GM23338 (cell line): ENCODE results near the gene CCDC57. TPM values are rescaled to one million over a fixed set of nuclear protein-coding genes. Genes with fewer than 3 reads are reported as not detected.

Source experiments
- ATAC-seq: fragments of 200-7000 bp; cut with Tn5 transposase; 3 replicates; pipeline ENCODE4 v1.9.1; 2020
- DNase-seq: peaks from one replicate; pipeline ENCODE4 v3.0.0-alpha.2; 2015; ENCODE audit warnings: low spot score
- H2AFZ ChIP-seq: fragments of 200-600 bp; sonication (generic); 2 replicates; pipeline ENCODE4 v1.8.0; 2016; ENCODE audit warnings: antibody characterized with exemption, mild to moderate bottlenecking, moderate library complexity
- H3F3A ChIP-seq: fragments of 200-600 bp; sonication (generic); replicated peaks from 2 replicates; pipeline ENCODE4 v1.8.0; 2017; ENCODE audit warnings: antibody characterized with exemption, mixed run types, low read depth
- H3K27ac ChIP-seq: fragments of 200-600 bp; sonication (generic); 2 replicates; pipeline ENCODE4 v1.6.1; 2016; ENCODE audit warnings: low read depth
- H3K27me3 ChIP-seq: fragments of 200-600 bp; sonication (generic); 2 replicates; pipeline ENCODE4 v1.8.0; 2016; ENCODE audit warnings: mild to moderate bottlenecking, mixed run types, moderate library complexity; ENCODE audit not compliant: insufficient read depth
- H3K36me3 ChIP-seq: fragments of 200-600 bp; sonication (generic); 2 replicates; pipeline ENCODE4 v1.8.0; 2016; ENCODE audit warnings: mild to moderate bottlenecking; ENCODE audit not compliant: insufficient read depth
- H3K4me1 ChIP-seq: fragments of 200-600 bp; sonication (generic); 2 replicates; pipeline ENCODE4 v1.8.0; 2016; ENCODE audit warnings: mild to moderate bottlenecking, moderate library complexity; ENCODE audit not compliant: insufficient read depth
- H3K4me2 ChIP-seq: fragments of 200-600 bp; sonication (generic); 2 replicates; pipeline ENCODE4 v1.7.1; 2017; ENCODE audit warnings: mixed run types
- H3K4me3 ChIP-seq: fragments of 200-600 bp; sonication (generic); 2 replicates; pipeline ENCODE4 v1.6.1; 2016; ENCODE audit warnings: mixed run types
- H3K79me2 ChIP-seq: fragments of 200-600 bp; sonication (generic); replicated peaks from 2 replicates; pipeline ENCODE4 v1.8.0; 2017; ENCODE audit warnings: mild to moderate bottlenecking; ENCODE audit not compliant: insufficient read depth
- H3K9me2 ChIP-seq: fragments of 200-600 bp; sonication (generic); 2 replicates; pipeline ENCODE4 v1.8.0; 2017; ENCODE audit not compliant: insufficient read depth
- H4K20me1 ChIP-seq: fragments of 200-600 bp; sonication (generic); replicated peaks from 2 replicates; pipeline ENCODE4 v1.8.0; 2017; ENCODE audit warnings: mild to moderate bottlenecking; ENCODE audit not compliant: insufficient read depth
- H3K27ac Mint-ChIP-seq: 2 replicates; pipeline ENCODE4 v1.8.0; 2020; ENCODE audit warnings: inconsistent platforms, mild to moderate bottlenecking, moderate library complexity, mixed read lengths
- H3K27me3 Mint-ChIP-seq: 3 replicates; pipeline ENCODE4 v1.8.0; 2022; ENCODE audit warnings: low read depth, mild to moderate bottlenecking, moderate library complexity, mixed read lengths, inconsistent platforms; ENCODE audit not compliant: insufficient read depth, poor library complexity
- H3K36me3 Mint-ChIP-seq: 3 replicates; pipeline ENCODE4 v1.8.0; 2021; ENCODE audit warnings: low read depth, mild to moderate bottlenecking, inconsistent platforms, moderate library complexity, mixed read lengths
- H3K4me1 Mint-ChIP-seq: 3 replicates; pipeline ENCODE4 v1.8.0; 2020; ENCODE audit warnings: mild to moderate bottlenecking, inconsistent platforms, mixed read lengths
- H3K4me3 Mint-ChIP-seq: 3 replicates; pipeline ENCODE4 v1.8.0; 2021; ENCODE audit warnings: moderate library complexity, mild to moderate bottlenecking, inconsistent platforms, mixed read lengths
- H3K9me3 Mint-ChIP-seq: 3 replicates; pipeline ENCODE4 v1.8.0; 2020; ENCODE audit warnings: moderate library complexity, mild to moderate bottlenecking, inconsistent platforms, mixed read lengths
- CTCF ChIP-seq, 2 experiments: fragments of 200-600 bp in 1 of 2; sonication (generic) in 1 of 2; conservative IDR thresholded peaks; 2 replicates each; pipeline versions ENCODE4 v1.5.1 to v1.6.1; 2016 to 2017; ENCODE audit warnings: antibody characterized with exemption in 2 of 2, low read depth in 2 of 2, mild to moderate bottlenecking in 2 of 2, moderate library complexity in 1 of 2
- EZH2 ChIP-seq: fragments of 200-600 bp; sonication (generic); IDR thresholded peaks from one replicate; pipeline ENCODE4 v1.8.0; 2017; ENCODE audit warnings: antibody characterized with exemption, mild to moderate bottlenecking, low read depth; ENCODE audit not compliant: unreplicated experiment
- EZH2phosphoT487 ChIP-seq: fragments of 200-600 bp; sonication (generic); IDR thresholded peaks from one replicate; pipeline ENCODE4 v1.8.1; 2018; ENCODE audit warnings: antibody characterized with exemption; ENCODE audit not compliant: unreplicated experiment
- JUNB ChIP-seq: IDR thresholded peaks from one replicate; pipeline ENCODE4 v1.6.1; 2016; ENCODE audit warnings: antibody characterized with exemption; ENCODE audit not compliant: unreplicated experiment
- POLR2AphosphoS5 ChIP-seq: IDR thresholded peaks from 2 replicates; pipeline ENCODE4 v1.6.1; 2016; ENCODE audit warnings: antibody characterized with exemption, low read depth
- STAT1 ChIP-seq: IDR thresholded peaks from one replicate; pipeline ENCODE4 v1.6.1; 2016; ENCODE audit warnings: antibody characterized with exemption; ENCODE audit not compliant: unreplicated experiment
- ZNF114 ChIP-seq: fragments of 250-450 bp; sonication (Bioruptor Pico); IDR thresholded peaks from 2 replicates; pipeline ENCODE4 v1.5.0; 2020; ENCODE audit warnings: mild to moderate bottlenecking, moderate library complexity
- ZNF331 ChIP-seq: fragments of 250-450 bp; sonication (Bioruptor Pico); IDR thresholded peaks from 2 replicates; pipeline ENCODE4 v1.5.0; 2020; ENCODE audit warnings: low read depth, mild to moderate bottlenecking, moderate library complexity
- polyA plus RNA-seq: library from polyadenylated mRNA; unstranded; fragments of >200 nt; fragmentation: Nextera tagmentation; extraction: Ambion mirVana; gene quantifications from 2 replicates; pipeline ENCODE4 v1.2.1, GENCODE V29; 2016
- total RNA-seq: library from RNA; depleted of rRNA; stranded (reverse); fragments of >200 nt; shearing (Covaris generic); gene quantifications from 2 replicates; pipeline ENCODE4 v1.2.3, GENCODE V29; 2014
- TF ChIP-seq, protein P1 (sequence below): IDR thresholded peaks from 2 replicates; pipeline ENCODE4 v1.6.1; 2016; ENCODE audit warnings: antibody characterized with exemption
- TF ChIP-seq, protein P2 (sequence below): IDR thresholded peaks from one replicate; pipeline ENCODE4 v1.6.1; 2018; ENCODE audit warnings: antibody characterized with exemption; ENCODE audit not compliant: unreplicated experiment

Gene CCDC57
- total and polyA plus RNA-seq, 2 experiments from 2014 or later: 7.0 to 16.3 TPM

GRCh38 chr17:82062984-82063368, 149.7 kb downstream of the CCDC57 start:
- no peak for ATAC-seq
- H3K27ac Mint-ChIP-seq: no peak overlapping the region
- Histone ChIP-seq H3K79me2 (no peaks in the 10 kb centered on the region), H3K27ac (no peak overlapping the region), H3K9me2 (no peaks in the 10 kb centered on the region), H3F3A (peaks cover 7% of the 10 kb centered on the region; the same call in 1 of the 2 replicates), H3K27me3 (no peaks in the 10 kb centered on the region), H3K4me1 (no peaks in the 10 kb centered on the region), H4K20me1 (no peaks in the 10 kb centered on the region), H2AFZ (no peak overlapping the region), H3K4me2 (no peak overlapping the region), H3K4me3 (no peak overlapping the region), H3K36me3 (no peaks in the 10 kb centered on the region)
- peaks cover 4% of the 10 kb centered on the region for H3K36me3 Mint-ChIP-seq
- peaks cover 7% of the 10 kb centered on the region for H3K27me3 Mint-ChIP-seq
- H3K4me3 Mint-ChIP-seq: no peak overlapping the region
- TF ChIP-seq, protein P1, sequence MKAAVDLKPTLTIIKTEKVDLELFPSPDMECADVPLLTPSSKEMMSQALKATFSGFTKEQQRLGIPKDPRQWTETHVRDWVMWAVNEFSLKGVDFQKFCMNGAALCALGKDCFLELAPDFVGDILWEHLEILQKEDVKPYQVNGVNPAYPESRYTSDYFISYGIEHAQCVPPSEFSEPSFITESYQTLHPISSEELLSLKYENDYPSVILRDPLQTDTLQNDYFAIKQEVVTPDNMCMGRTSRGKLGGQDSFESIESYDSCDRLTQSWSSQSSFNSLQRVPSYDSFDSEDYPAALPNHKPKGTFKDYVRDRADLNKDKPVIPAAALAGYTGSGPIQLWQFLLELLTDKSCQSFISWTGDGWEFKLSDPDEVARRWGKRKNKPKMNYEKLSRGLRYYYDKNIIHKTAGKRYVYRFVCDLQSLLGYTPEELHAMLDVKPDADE: no peak
- no peak for TF ChIP-seq EZH2phosphoT487
- TF ChIP-seq JUNB: no peak
- TF ChIP-seq EZH2: no peak
- no peak for TF ChIP-seq CTCF (conservative IDR thresholded peaks at IDR 0.05; ENCODE audit: low read depth in 2 of 2)
- TF ChIP-seq STAT1: no peak
- no peak for TF ChIP-seq ZNF331 (CRISPR knock-in tag)
- TF ChIP-seq ZNF114 (CRISPR knock-in tag): no peak
- TF ChIP-seq POLR2AphosphoS5: no peak
- peaks cover 4% of the 10 kb centered on the region; the same call in 2 of the 3 replicates for H3K4me1 Mint-ChIP-seq
- DNase-seq: no peak
- H3K9me3 Mint-ChIP-seq: no peaks in the 10 kb centered on the region

DNA sequence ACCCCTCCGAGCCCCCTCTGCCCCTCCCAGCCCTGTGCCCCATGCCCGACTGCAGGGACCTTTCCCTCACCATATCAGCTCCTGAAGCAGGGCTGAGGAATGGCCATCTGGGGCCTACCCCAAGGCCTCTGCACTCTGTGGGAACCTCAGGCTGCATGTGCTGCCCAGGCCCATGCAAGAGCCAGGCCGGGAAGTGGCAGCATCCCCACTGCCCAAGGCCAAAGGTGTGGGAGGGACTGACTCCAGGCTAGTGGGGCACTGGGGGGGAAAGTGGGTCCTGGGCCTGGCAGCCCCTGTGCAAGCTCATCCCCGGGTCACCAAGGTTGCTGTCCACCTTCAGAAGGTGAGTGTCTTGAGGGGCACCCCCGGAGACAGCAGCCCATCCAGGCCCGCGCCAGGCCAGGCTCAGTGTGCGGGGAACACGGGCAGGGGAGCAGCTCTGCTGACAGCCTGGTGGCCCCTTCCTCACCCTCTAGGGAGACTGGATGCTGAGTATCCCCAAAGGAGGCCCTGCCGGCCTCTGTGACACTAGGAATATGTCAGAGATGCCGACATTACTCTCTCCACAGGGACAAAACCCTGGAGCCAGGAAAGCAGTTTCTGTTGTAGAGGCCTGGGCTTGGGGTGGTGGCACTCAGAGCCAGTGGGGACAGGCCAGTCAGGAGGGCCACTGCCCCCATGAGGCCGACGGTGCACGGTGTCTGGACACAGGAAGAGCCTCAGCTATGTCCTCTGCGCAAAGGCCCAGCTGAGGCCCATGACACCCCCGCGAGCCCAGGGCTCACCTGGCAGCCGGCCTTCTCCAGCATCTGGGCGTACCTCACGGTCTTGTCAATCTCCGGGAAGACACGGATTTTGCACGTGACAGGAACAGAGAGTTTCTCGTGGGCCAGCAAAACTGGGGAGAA, 150.3 kb downstream of the CCDC57 start:
- ATAC-seq (no peak), DNase-seq (peak; percentile 20)
- H3K9me2 ChIP-seq: no peaks in the 10 kb centered on the region
- no peak overlapping the region for H3K27ac Mint-ChIP-seq
- H3K4me3 ChIP-seq: no peak overlapping the region
- H3K27me3 ChIP-seq: no peaks in the 10 kb centered on the region
- H3K4me3 Mint-ChIP-seq: no peak overlapping the region
- H3K27me3 Mint-ChIP-seq: peaks cover 10% of the 10 kb centered on the region
- no peaks in the 10 kb centered on the region for H4K20me1 ChIP-seq
- no peaks in the 10 kb centered on the region for H3K4me1 ChIP-seq
- H3K36me3 ChIP-seq: no peaks in the 10 kb centered on the region
- peaks cover 7% of the 10 kb centered on the region; the same call in 1 of the 2 replicates for H3F3A ChIP-seq
- no peak overlapping the region for H3K27ac ChIP-seq
- no peak overlapping the region for H3K4me2 ChIP-seq
- TF ChIP-seq JUNB (no peak), CTCF (conservative IDR thresholded peaks at IDR 0.05; ENCODE audit: low read depth in 2 of 2) (peak in 1 of 2 experiments; percentile 16; a peak in 1 of 4 replicates)
- TF ChIP-seq, protein P2, sequence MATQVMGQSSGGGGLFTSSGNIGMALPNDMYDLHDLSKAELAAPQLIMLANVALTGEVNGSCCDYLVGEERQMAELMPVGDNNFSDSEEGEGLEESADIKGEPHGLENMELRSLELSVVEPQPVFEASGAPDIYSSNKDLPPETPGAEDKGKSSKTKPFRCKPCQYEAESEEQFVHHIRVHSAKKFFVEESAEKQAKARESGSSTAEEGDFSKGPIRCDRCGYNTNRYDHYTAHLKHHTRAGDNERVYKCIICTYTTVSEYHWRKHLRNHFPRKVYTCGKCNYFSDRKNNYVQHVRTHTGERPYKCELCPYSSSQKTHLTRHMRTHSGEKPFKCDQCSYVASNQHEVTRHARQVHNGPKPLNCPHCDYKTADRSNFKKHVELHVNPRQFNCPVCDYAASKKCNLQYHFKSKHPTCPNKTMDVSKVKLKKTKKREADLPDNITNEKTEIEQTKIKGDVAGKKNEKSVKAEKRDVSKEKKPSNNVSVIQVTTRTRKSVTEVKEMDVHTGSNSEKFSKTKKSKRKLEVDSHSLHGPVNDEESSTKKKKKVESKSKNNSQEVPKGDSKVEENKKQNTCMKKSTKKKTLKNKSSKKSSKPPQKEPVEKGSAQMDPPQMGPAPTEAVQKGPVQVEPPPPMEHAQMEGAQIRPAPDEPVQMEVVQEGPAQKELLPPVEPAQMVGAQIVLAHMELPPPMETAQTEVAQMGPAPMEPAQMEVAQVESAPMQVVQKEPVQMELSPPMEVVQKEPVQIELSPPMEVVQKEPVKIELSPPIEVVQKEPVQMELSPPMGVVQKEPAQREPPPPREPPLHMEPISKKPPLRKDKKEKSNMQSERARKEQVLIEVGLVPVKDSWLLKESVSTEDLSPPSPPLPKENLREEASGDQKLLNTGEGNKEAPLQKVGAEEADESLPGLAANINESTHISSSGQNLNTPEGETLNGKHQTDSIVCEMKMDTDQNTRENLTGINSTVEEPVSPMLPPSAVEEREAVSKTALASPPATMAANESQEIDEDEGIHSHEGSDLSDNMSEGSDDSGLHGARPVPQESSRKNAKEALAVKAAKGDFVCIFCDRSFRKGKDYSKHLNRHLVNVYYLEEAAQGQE: no peak
- H3K4me1 Mint-ChIP-seq: peaks cover 4% of the 10 kb centered on the region; the same call in 2 of the 3 replicates
- peaks cover 8% of the 10 kb centered on the region for H3K36me3 Mint-ChIP-seq
- H2AFZ ChIP-seq: no peak overlapping the region
- H3K9me3 Mint-ChIP-seq: no peaks in the 10 kb centered on the region
- no peaks in the 10 kb centered on the region for H3K79me2 ChIP-seq
